SK-N-SH treated with all-trans-retinoic acid at 6 μM for 48 hours (cell line): ENCODE results near the gene VAPA.

Source experiments
- ARNTL ChIP-seq: fragments of 450-650 bp; formaldehyde crosslinking; IDR thresholded peaks from 2 replicates; pipeline ENCODE4 v1.5.0; 2020; ENCODE audit warnings: low read depth, mild to moderate bottlenecking, moderate library complexity, borderline replicate concordance
- CSRNP3 ChIP-seq: fragments of 250-450 bp; sonication (Bioruptor Pico); IDR thresholded peaks from 2 replicates; pipeline ENCODE4 v1.5.1; 2021; ENCODE audit warnings: mild to moderate bottlenecking, moderate library complexity
- GLIS3 ChIP-seq: fragments of 250-450 bp; sonication (Bioruptor Pico); IDR thresholded peaks from 2 replicates; pipeline ENCODE4 v1.5.0; 2020; ENCODE audit warnings: mild to moderate bottlenecking, moderate library complexity
- ISL1 ChIP-seq: fragments of 250-450 bp; sonication (Bioruptor Pico); IDR thresholded peaks from 2 replicates; pipeline ENCODE4 v2.1.2; 2022; ENCODE audit warnings: mild to moderate bottlenecking, moderate library complexity
- OSR1 ChIP-seq: fragments of 250-450 bp; sonication (Bioruptor Pico); IDR thresholded peaks from 2 replicates; pipeline ENCODE4 v1.8.0; 2022; ENCODE audit warnings: moderate library complexity, mild to moderate bottlenecking, inconsistent platforms
- PATZ1 ChIP-seq: fragments of 250-450 bp; sonication (Bioruptor Pico); IDR thresholded peaks from 2 replicates; pipeline ENCODE4 v1.8.0; 2020; ENCODE audit warnings: mild to moderate bottlenecking, moderate library complexity, borderline replicate concordance
- POU6F1 ChIP-seq: fragments of 250-450 bp; sonication (Bioruptor Pico); IDR thresholded peaks from 2 replicates; pipeline ENCODE4 v1.8.0; 2021; ENCODE audit warnings: low read depth, mild to moderate bottlenecking, moderate library complexity, borderline replicate concordance
- RARB ChIP-seq: fragments of 250-450 bp; sonication (Bioruptor Pico); IDR thresholded peaks from 2 replicates; pipeline ENCODE4 v1.8.0; 2021; ENCODE audit warnings: mild to moderate bottlenecking, moderate library complexity
- ZC3H10 ChIP-seq: fragments of 250-450 bp; sonication (Bioruptor Pico); IDR thresholded peaks from 2 replicates; pipeline ENCODE4 v1.5.1; 2021; ENCODE audit warnings: mild to moderate bottlenecking, moderate library complexity
- ZFP3 ChIP-seq: fragments of 250-450 bp; sonication (Bioruptor Pico); IDR thresholded peaks from 2 replicates; pipeline ENCODE4 v1.5.0; 2020; ENCODE audit warnings: mild to moderate bottlenecking, moderate library complexity
- ZFP30 ChIP-seq: fragments of 450-650 bp; formaldehyde crosslinking; IDR thresholded peaks from 2 replicates; pipeline ENCODE4 v1.5.0; 2022; ENCODE audit warnings: mild to moderate bottlenecking, moderate library complexity
- ZNF8 ChIP-seq: fragments of 450-650 bp; formaldehyde crosslinking; IDR thresholded peaks from 2 replicates; pipeline ENCODE4 v1.5.0; 2020; ENCODE audit warnings: mild to moderate bottlenecking, moderate library complexity

- no peak for TF ChIP-seq PATZ1 (CRISPR knock-in tag)
- no peak for TF ChIP-seq ZNF8
- TF ChIP-seq ZFP30 (CRISPR knock-in tag), result no peak
- no peak for TF ChIP-seq CSRNP3 (CRISPR knock-in tag)
- no peak for TF ChIP-seq ISL1 (CRISPR knock-in tag)
- TF ChIP-seq ZC3H10, result no peak
- TF ChIP-seq OSR1 (CRISPR knock-in tag), result no peak
- TF ChIP-seq ARNTL (CRISPR knock-in tag), result no peak
- no peak for TF ChIP-seq GLIS3
- no peak for TF ChIP-seq POU6F1
- no peak for TF ChIP-seq ZFP3 (CRISPR knock-in tag)
- no peak for TF ChIP-seq RARB (CRISPR knock-in tag)
Observed at GRCh38 chr18:9933865-9934264, 20.0 kb downstream of the VAPA start.
